Neural crest cell (in vitro differentiated cells): ENCODE data around the gene PNCK. TPM values are rescaled to one million over a fixed set of nuclear protein-coding genes. Genes with fewer than 3 reads are reported as not detected.

ENCODE experiments used
- DNase-seq: peaks from one replicate; pipeline ENCODE4 v3.0.0; 2021; ENCODE audit warnings: low read depth, mixed read lengths, low spot score
- H3K27ac Mint-ChIP-seq: one replicate; pipeline ENCODE4 v1.8.0; 2021; ENCODE audit warnings: mild to moderate bottlenecking, mixed read lengths; ENCODE audit not compliant: unreplicated experiment
- H3K27me3 Mint-ChIP-seq: 2 replicates; pipeline ENCODE4 v1.8.0; 2021; ENCODE audit warnings: low read depth, mild to moderate bottlenecking, mixed read lengths
- H3K36me3 Mint-ChIP-seq: 2 replicates; pipeline ENCODE4 v1.8.0; 2021; ENCODE audit warnings: low read depth, mild to moderate bottlenecking, mixed read lengths
- H3K4me1 Mint-ChIP-seq: 2 replicates; pipeline ENCODE4 v1.8.0; 2021; ENCODE audit warnings: mixed read lengths
- H3K4me3 Mint-ChIP-seq: one replicate; pipeline ENCODE4 v1.8.0; 2021; ENCODE audit warnings: mild to moderate bottlenecking, mixed read lengths
- H3K9me3 Mint-ChIP-seq: 2 replicates; pipeline ENCODE4 v1.8.0; 2021; ENCODE audit warnings: mixed read lengths
- total RNA-seq: library from RNA; stranded (reverse); gene quantifications from 2 replicates; pipeline ENCODE4 v1.2.1, GENCODE V29; 2021
- TF ChIP-seq, protein P1 (sequence below): fragments of 200-600 bp; sonication (generic); conservative IDR thresholded peaks from 2 replicates; pipeline ENCODE4 v1.5.0; 2021; ENCODE audit warnings: antibody characterized with exemption, mild to moderate bottlenecking

Gene PNCK
- total RNA-seq, 1 donor from 2014 or later: 9.4 TPM

- H3K4me3 Mint-ChIP-seq: no peak overlapping the region
- H3K27ac Mint-ChIP-seq: no peak overlapping the region
- no peak for DNase-seq
- H3K9me3 Mint-ChIP-seq: no peaks in the 10 kb centered on the region
- H3K27me3 Mint-ChIP-seq: peaks cover 22% of the 10 kb centered on the region
- H3K4me1 Mint-ChIP-seq: peaks cover 5% of the 10 kb centered on the region
- H3K36me3 Mint-ChIP-seq: no peaks in the 10 kb centered on the region
- TF ChIP-seq, protein P1, sequence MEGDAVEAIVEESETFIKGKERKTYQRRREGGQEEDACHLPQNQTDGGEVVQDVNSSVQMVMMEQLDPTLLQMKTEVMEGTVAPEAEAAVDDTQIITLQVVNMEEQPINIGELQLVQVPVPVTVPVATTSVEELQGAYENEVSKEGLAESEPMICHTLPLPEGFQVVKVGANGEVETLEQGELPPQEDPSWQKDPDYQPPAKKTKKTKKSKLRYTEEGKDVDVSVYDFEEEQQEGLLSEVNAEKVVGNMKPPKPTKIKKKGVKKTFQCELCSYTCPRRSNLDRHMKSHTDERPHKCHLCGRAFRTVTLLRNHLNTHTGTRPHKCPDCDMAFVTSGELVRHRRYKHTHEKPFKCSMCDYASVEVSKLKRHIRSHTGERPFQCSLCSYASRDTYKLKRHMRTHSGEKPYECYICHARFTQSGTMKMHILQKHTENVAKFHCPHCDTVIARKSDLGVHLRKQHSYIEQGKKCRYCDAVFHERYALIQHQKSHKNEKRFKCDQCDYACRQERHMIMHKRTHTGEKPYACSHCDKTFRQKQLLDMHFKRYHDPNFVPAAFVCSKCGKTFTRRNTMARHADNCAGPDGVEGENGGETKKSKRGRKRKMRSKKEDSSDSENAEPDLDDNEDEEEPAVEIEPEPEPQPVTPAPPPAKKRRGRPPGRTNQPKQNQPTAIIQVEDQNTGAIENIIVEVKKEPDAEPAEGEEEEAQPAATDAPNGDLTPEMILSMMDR: no peak
Measured at GRCh38 chrX:153638436-153639176, 35.0 kb downstream of the PNCK start.

- H3K4me1 Mint-ChIP-seq: peaks cover 5% of the 10 kb centered on the region
- no peak overlapping the region for H3K4me3 Mint-ChIP-seq
- H3K27ac Mint-ChIP-seq: no peak overlapping the region
- no peaks in the 10 kb centered on the region for H3K36me3 Mint-ChIP-seq
- TF ChIP-seq, protein P1: no peak
- H3K27me3 Mint-ChIP-seq: peaks cover 16% of the 10 kb centered on the region
- no peaks in the 10 kb centered on the region for H3K9me3 Mint-ChIP-seq
- DNase-seq: no peak
Measured at GRCh38 chrX:153638041-153638371, 35.6 kb downstream of the PNCK start.

GRCh38 chrX:153637121-153638040 lies 36.2 kb downstream of the PNCK start:
- Mint-ChIP-seq H3K36me3 (no peaks in the 10 kb centered on the region), H3K27ac (no peak overlapping the region), H3K4me1 (peaks cover 5% of the 10 kb centered on the region), H3K27me3 (peaks cover 11% of the 10 kb centered on the region), H3K9me3 (no peaks in the 10 kb centered on the region), H3K4me3 (no peak overlapping the region)
- TF ChIP-seq, protein P1: no peak
- no peak for DNase-seq

DNA sequence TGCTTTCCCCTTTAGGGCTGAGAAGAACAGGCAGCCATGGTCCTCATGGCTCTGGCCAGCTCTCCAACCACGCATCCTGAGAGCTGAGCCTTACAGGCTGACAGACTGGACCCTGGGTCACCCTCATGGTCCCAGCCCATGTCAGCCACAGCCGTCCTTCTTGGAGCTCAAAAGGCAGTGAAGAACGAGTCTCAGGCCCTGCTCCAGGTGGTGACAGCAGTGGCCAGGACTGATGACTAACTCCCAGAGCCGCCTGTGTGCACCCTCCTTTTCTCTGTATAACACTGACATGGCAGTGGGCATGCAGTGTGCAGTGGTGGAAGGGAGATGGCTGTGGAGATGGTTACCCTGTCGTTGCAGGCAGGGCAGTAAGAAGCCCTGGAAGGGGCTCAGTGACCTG lies 36.9 kb downstream of the PNCK start:
- Mint-ChIP-seq H3K27me3 (peaks cover 10% of the 10 kb centered on the region), H3K9me3 (no peaks in the 10 kb centered on the region), H3K4me3 (no peak overlapping the region), H3K36me3 (no peaks in the 10 kb centered on the region), H3K4me1 (peaks cover 5% of the 10 kb centered on the region), H3K27ac (no peak overlapping the region)
- TF ChIP-seq, protein P1: no peak
- no peak for DNase-seq

DNA sequence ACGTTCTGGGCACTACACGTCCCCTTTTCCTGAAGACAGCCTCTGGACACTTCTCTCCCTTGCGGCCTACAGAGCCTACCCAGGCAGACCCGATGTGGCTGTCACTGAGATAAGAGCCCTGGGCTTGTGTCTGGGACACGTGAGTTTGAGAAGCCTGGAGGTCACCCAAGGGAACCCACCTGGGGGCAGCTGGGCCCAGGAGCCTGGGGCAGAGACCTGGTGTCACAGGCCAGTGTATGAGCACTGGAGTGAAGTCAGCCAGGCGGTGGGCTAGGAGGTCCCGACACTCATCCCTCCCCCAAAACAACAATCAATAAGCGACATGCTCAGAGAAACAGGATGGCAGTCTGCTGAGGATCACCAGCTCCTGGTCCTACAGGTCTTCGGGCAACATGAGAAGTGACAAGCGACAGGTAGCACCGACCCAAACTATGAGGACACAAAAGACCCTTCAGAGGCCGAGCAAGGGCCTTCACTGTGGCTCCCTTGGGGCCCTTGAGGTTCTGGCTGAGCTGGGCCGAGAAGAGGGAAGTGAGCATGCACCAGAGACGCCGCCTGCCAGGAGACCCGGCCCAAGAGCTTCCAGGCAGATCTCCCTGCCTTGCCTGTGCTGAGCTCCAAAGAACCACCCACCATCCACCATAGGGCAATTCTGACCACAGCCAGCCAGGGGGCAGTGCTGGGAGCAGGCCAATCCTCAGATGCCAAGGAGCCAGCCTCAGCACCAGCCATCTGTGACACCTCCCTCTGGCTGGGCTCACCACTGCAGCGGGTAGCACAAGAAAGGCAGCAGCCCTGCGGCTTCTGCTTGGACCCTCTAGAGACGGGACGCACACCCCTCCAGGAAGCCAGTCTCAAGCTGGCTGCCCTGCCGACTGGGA lies 37.6 kb downstream of the PNCK start:
- Mint-ChIP-seq H3K36me3 (peaks cover 3% of the 10 kb centered on the region), H3K27ac (no peak overlapping the region), H3K27me3 (peaks cover 3% of the 10 kb centered on the region), H3K9me3 (peaks cover 3% of the 10 kb centered on the region), H3K4me3 (no peak overlapping the region), H3K4me1 (no peaks in the 10 kb centered on the region)
- no peak for DNase-seq
- TF ChIP-seq, protein P1: peak; percentile 42
